Measurements from ENCODE around the gene PTPRR. TPM values are rescaled to one million over a fixed set of nuclear protein-coding genes. Genes with fewer than 3 reads are reported as not detected.

The PTPRR gene
- total and polyA plus RNA-seq, 2 donors (not counting 3 experiments of a cell fraction or from before 2014, with no cell fraction given), result 0.46 to 1.1 TPM

GRCh38 chr12:70936203-70936813, 15.8 kb upstream of the PTPRR start:
- H3K27ac ChIP-seq (ENCODE audit: insufficient read depth, low read depth, low read length), result no peak overlapping the region
- ChIA-PET CTCF (no interaction called here), POLR2A (no interaction called here)
- H3K27me3 ChIP-seq (ENCODE audit: control insufficient read depth in 2 of 2, insufficient read depth in 2 of 2, low read length in 2 of 2), result no peaks in the 10 kb centered on the region
- no peaks in the 10 kb centered on the region for H4K20me1 ChIP-seq (replicated peaks; ENCODE audit: control insufficient read depth, extremely low read depth, insufficient read depth, low read length)
- H3K9me3 ChIP-seq (replicated peaks; ENCODE audit: control insufficient read depth, insufficient read depth, low read length), result no peaks in the 10 kb centered on the region
- H3K79me2 ChIP-seq (ENCODE audit: control insufficient read depth, insufficient read depth, low read length), result no peaks in the 10 kb centered on the region
- BruUV-seq (replicated peaks), result no TSS peak
- H3K4me1 ChIP-seq (ENCODE audit: control insufficient read depth, extremely low read depth, insufficient read depth, low read length), result no peaks in the 10 kb centered on the region
- no peak overlapping the region for H3K9ac ChIP-seq (replicated peaks; ENCODE audit: extremely low read depth, insufficient read depth, low read length)
- no peak overlapping the region for H3K4me2 ChIP-seq (ENCODE audit: insufficient read depth, low read length)
- dilution Hi-C loops (cut with MboI; ENCODE audit: extremely low pct_ligation_motif_present, low sequenced_read_pairs) (no loop called here), intact Hi-C loops (cut with micrococcal nuclease) (no loop called here)
- no peaks in the 10 kb centered on the region for H3K9me1 ChIP-seq (replicated peaks; ENCODE audit: control insufficient read depth, extremely low read depth, insufficient read depth, low read length)
- H3K36me3 ChIP-seq (ENCODE audit: control insufficient read depth in 2 of 2, extremely low read depth in 1 of 2, insufficient read depth in 2 of 2, low read length in 2 of 2), result no peaks in the 10 kb centered on the region
- no peak overlapping the region for H2AFZ ChIP-seq (ENCODE audit: low read depth, low read length)
- DNase-seq (ENCODE audit: low read depth, low spot score) (no peak), FAIRE-seq (no peak)
- TF ChIP-seq, protein P1, sequence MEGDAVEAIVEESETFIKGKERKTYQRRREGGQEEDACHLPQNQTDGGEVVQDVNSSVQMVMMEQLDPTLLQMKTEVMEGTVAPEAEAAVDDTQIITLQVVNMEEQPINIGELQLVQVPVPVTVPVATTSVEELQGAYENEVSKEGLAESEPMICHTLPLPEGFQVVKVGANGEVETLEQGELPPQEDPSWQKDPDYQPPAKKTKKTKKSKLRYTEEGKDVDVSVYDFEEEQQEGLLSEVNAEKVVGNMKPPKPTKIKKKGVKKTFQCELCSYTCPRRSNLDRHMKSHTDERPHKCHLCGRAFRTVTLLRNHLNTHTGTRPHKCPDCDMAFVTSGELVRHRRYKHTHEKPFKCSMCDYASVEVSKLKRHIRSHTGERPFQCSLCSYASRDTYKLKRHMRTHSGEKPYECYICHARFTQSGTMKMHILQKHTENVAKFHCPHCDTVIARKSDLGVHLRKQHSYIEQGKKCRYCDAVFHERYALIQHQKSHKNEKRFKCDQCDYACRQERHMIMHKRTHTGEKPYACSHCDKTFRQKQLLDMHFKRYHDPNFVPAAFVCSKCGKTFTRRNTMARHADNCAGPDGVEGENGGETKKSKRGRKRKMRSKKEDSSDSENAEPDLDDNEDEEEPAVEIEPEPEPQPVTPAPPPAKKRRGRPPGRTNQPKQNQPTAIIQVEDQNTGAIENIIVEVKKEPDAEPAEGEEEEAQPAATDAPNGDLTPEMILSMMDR (IDR thresholded peaks at IDR 0.05; ENCODE audit: extremely low read depth in 1 of 2, insufficient read depth in 1 of 2, low read depth in 1 of 2, low read length in 2 of 2), result no peak
- TF ChIP-seq, protein P2, sequence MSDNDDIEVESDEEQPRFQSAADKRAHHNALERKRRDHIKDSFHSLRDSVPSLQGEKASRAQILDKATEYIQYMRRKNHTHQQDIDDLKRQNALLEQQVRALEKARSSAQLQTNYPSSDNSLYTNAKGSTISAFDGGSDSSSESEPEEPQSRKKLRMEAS (IDR thresholded peaks at IDR 0.05; ENCODE audit: insufficient read depth, insufficient read length), result no peak
- TF ChIP-seq JUN (IDR thresholded peaks at IDR 0.05; ENCODE audit: borderline replicate concordance, insufficient read depth, insufficient read length, low read depth), result no peak
- no peak overlapping the region for H3K4me3 ChIP-seq (replicated peaks in 1 of 3; ENCODE audit: insufficient read depth in 1 of 3, low read depth in 1 of 3, low read length in 3 of 3)

- no peaks in the 10 kb centered on the region for H3K9me1 ChIP-seq (replicated peaks; ENCODE audit: control insufficient read depth, extremely low read depth, insufficient read depth, low read length)
- H3K27me3 ChIP-seq (ENCODE audit: control insufficient read depth in 2 of 2, insufficient read depth in 2 of 2, low read length in 2 of 2), result no peaks in the 10 kb centered on the region
- no peak overlapping the region for H3K4me3 ChIP-seq (replicated peaks in 1 of 3; ENCODE audit: insufficient read depth in 1 of 3, low read depth in 1 of 3, low read length in 3 of 3)
- no peaks in the 10 kb centered on the region for H4K20me1 ChIP-seq (replicated peaks; ENCODE audit: control insufficient read depth, extremely low read depth, insufficient read depth, low read length)
- no peak overlapping the region for H2AFZ ChIP-seq (ENCODE audit: low read depth, low read length)
- no TSS peak for BruUV-seq (replicated peaks)
- H3K9ac ChIP-seq (replicated peaks; ENCODE audit: extremely low read depth, insufficient read depth, low read length), result no peak overlapping the region
- no peak for DNase-seq (ENCODE audit: low read depth, low spot score)
- no peaks in the 10 kb centered on the region for H3K9me3 ChIP-seq (replicated peaks; ENCODE audit: control insufficient read depth, insufficient read depth, low read length)
- H3K4me2 ChIP-seq (ENCODE audit: insufficient read depth, low read length), result no peak overlapping the region
- no peaks in the 10 kb centered on the region for H3K36me3 ChIP-seq (ENCODE audit: control insufficient read depth in 2 of 2, extremely low read depth in 1 of 2, insufficient read depth in 2 of 2, low read length in 2 of 2)
- POLR2A ChIA-PET, result no interaction called here
- no peaks in the 10 kb centered on the region for H3K79me2 ChIP-seq (ENCODE audit: control insufficient read depth, insufficient read depth, low read length)
- no peak overlapping the region for H3K27ac ChIP-seq (ENCODE audit: insufficient read depth, low read depth, low read length)
- no peaks in the 10 kb centered on the region for H3K4me1 ChIP-seq (ENCODE audit: control insufficient read depth, extremely low read depth, insufficient read depth, low read length)
- TF ChIP-seq JUN (IDR thresholded peaks at IDR 0.05; ENCODE audit: borderline replicate concordance, insufficient read depth, insufficient read length, low read depth) (no peak), MYC (IDR thresholded peaks at IDR 0.05; ENCODE audit: low read depth, low read length) (no peak), POLR2AphosphoS5 (IDR thresholded peaks at IDR 0.05; ENCODE audit: insufficient read depth, low read depth, low read length) (no peak), EZH2 (IDR thresholded peaks at IDR 0.05; ENCODE audit: borderline replicate concordance, low read depth, low read length, severe bottlenecking) (no peak), FOS (IDR thresholded peaks at IDR 0.05; ENCODE audit: borderline replicate concordance, insufficient read depth, low read length) (no peak), GATA2 (IDR thresholded peaks at IDR 0.05; ENCODE audit: insufficient read depth, insufficient read length, low read depth, low read length) (no peak), POLR2A (IDR thresholded peaks at IDR 0.05; ENCODE audit: low read depth, low read length) (no peak)
- TF ChIP-seq, protein P2 (IDR thresholded peaks at IDR 0.05; ENCODE audit: insufficient read depth, insufficient read length), result no peak
- TF ChIP-seq, protein P1 (IDR thresholded peaks at IDR 0.05; ENCODE audit: extremely low read depth in 1 of 2, insufficient read depth in 1 of 2, low read depth in 1 of 2, low read length in 2 of 2), result no peak
- dilution Hi-C loops (cut with MboI; ENCODE audit: extremely low pct_ligation_motif_present, low sequenced_read_pairs), result no loop called here
- CTCF ChIA-PET, result no interaction called here
- intact Hi-C loops (cut with micrococcal nuclease), result no loop called here
- FAIRE-seq, result no peak
These were observed 12.6 kb upstream of the PTPRR start for GRCh38 chr12:70933133-70933532.
